Gastrocnemius medialis (tissue), 4 donors: ENCODE results near the gene CTBS. TPM values are rescaled to one million over a fixed set of nuclear protein-coding genes. Genes with fewer than 3 reads are reported as not detected.

Source experiments
- ATAC-seq, 2 donors: fragments of 150-250 bp; one replicate each; pipeline ENCODE4 v1.9.1; 2016
- DNase-seq, 2 donors: peaks; one replicate each; pipeline ENCODE4 v3.0.0-alpha.2; 2019
- H3K27ac ChIP-seq, 4 donors: fragments of 200-600 bp; sonication (generic); 1 replicate in 1 of 4; 2 replicates in 3 of 4; pipeline ENCODE4 v1.5.1; 2016 to 2018; ENCODE audit warnings: mild to moderate bottlenecking in 2 of 4, moderate library complexity in 1 of 4
- H3K27me3 ChIP-seq, 3 donors: fragments of 200-600 bp; sonication (generic) in 2 of 3; 1 replicate in 1 of 3; 2 replicates in 2 of 3; pipeline versions ENCODE4 v1.5.1 to v1.6.0; 2016 to 2019; ENCODE audit warnings: mild to moderate bottlenecking in 1 of 3, moderate library complexity in 1 of 3
- H3K36me3 ChIP-seq, 2 donors: fragments of 200-600 bp; sonication (generic) in 1 of 2; one replicate each; pipeline ENCODE4 v1.5.1; 2017 to 2018
- H3K4me1 ChIP-seq, 2 donors: fragments of 200-600 bp; sonication (generic) in 1 of 2; one replicate each; pipeline ENCODE4 v1.5.1; 2016 to 2017; ENCODE audit warnings: mild to moderate bottlenecking in 2 of 2
- H3K4me3 ChIP-seq, 4 donors: fragments of 200-600 bp; sonication (generic) in 3 of 4; 1 replicate in 1 of 4; 2 replicates in 3 of 4; pipeline ENCODE4 v1.5.1; 2016 to 2019; ENCODE audit warnings: mild to moderate bottlenecking in 2 of 4
- H3K9me3 ChIP-seq, 3 donors: fragments of 200-600 bp; sonication (generic) in 2 of 3; 1 replicate in 1 of 3; 2 replicates in 2 of 3; pipeline ENCODE4 v1.5.1; 2016 to 2019
- POLR2A ChIP-seq, 2 donors: fragments of 450-650 bp; IDR thresholded peaks; one replicate each; pipeline ENCODE4 v1.6.1; 2017; ENCODE audit warnings: antibody characterized with exemption in 2 of 2, mild to moderate bottlenecking in 2 of 2, moderate library complexity in 2 of 2
- in situ Hi-C, 4 donors: fragments of 200-750 bp; cut with MboI; loops; one replicate each; pipeline versions ENCODE4 v1.15.0 to v1.8.0; 2017; ENCODE audit warnings: low sequenced_read_pairs in 4 of 4
- intact Hi-C: fragments of 100-400 bp; cut with DNase I; formaldehyde crosslinking; loops from one replicate; pipeline ENCODE4 v1.15.1; 2023; ENCODE audit warnings: low total_unique reads
- total RNA-seq, 4 donors: library from RNA; depleted of rRNA; stranded (reverse); fragments of >200 nt; gene quantifications; one replicate each; pipeline versions ENCODE4 v1.1.0 to v1.2.3, GENCODE V29; 2016
- TF ChIP-seq, protein P1 (sequence below), 5 experiments: fragments of 450-650 bp in 3 of 5; fragments of 200-600 bp in 2 of 5; sonication (generic) in 2 of 5; IDR thresholded peaks in 4 of 5; conservative IDR thresholded peaks in 1 of 5; 1 replicate in 4 of 5; 2 replicates in 1 of 5; pipeline ENCODE4 v1.5.1; 2016 to 2019; ENCODE audit warnings: antibody characterized with exemption in 5 of 5, mild to moderate bottlenecking in 3 of 5, moderate library complexity in 3 of 5

Gene CTBS
- total RNA-seq, 4 donors from 2014 or later, result 4.0 to 6.6 (median 4.7) TPM

DNA sequence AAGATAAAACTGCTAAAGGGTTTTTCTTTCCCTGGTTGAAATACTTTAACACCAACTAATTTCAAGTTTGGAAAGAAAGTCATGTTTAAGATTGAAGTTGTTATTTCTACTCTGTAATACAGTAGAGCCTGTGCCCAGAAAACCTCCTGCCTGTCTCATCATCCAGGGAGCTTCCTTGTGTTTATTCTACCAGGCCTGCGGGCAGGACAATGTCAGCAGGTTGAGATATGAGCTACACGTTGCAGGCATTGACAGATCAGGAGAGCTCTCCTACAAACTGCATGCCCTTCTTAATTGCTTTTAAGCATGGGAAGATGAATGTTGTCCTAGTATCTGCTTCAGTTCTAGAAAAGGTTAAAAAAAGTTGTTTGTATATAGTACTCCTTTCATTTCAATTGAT lies 43.1 kb upstream of the CTBS start:
- ATAC-seq (no peak), DNase-seq (no peak)
- Histone ChIP-seq H3K36me3 (no peaks in the 10 kb centered on the region), H3K27me3 (no peaks in the 10 kb centered on the region), H3K9me3 (no peaks in the 10 kb centered on the region), H3K27ac (no peak overlapping the region), H3K4me3 (no peak overlapping the region), H3K4me1 (peaks cover 0 to 4% of the 10 kb centered on the region in 2 donors)
- intact Hi-C loops, result loop anchor here (5.0 kb wide), 1 partner anchor 45 kb away; the partner anchor contains the start of gene CTBS
- in situ Hi-C loops, result loop anchor here in 3 of 4 donors (25.0 kb wide), 2 partner anchors 480 to 680 kb away; partner anchors contain the start of gene PRKACB (in 3 of the 3)
- TF ChIP-seq POLR2A (IDR thresholded peaks at IDR 0.05), result no peak
- TF ChIP-seq, protein P1, sequence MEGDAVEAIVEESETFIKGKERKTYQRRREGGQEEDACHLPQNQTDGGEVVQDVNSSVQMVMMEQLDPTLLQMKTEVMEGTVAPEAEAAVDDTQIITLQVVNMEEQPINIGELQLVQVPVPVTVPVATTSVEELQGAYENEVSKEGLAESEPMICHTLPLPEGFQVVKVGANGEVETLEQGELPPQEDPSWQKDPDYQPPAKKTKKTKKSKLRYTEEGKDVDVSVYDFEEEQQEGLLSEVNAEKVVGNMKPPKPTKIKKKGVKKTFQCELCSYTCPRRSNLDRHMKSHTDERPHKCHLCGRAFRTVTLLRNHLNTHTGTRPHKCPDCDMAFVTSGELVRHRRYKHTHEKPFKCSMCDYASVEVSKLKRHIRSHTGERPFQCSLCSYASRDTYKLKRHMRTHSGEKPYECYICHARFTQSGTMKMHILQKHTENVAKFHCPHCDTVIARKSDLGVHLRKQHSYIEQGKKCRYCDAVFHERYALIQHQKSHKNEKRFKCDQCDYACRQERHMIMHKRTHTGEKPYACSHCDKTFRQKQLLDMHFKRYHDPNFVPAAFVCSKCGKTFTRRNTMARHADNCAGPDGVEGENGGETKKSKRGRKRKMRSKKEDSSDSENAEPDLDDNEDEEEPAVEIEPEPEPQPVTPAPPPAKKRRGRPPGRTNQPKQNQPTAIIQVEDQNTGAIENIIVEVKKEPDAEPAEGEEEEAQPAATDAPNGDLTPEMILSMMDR (IDR thresholded peaks at IDR 0.05 in 4 of 5, conservative IDR thresholded peaks at IDR 0.05 in 1 of 5), result no peak

- intact Hi-C loops (loop anchor here (5.0 kb wide), 1 partner anchor 43 kb away; the partner anchor contains the start of gene CTBS), in situ Hi-C loops (loop anchor here in 3 of 4 donors (25.0 kb wide), 2 partner anchors 478 to 678 kb away; partner anchors contain the start of gene PRKACB (in 3 of the 3))
- TF ChIP-seq, protein P1 (IDR thresholded peaks at IDR 0.05 in 4 of 5, conservative IDR thresholded peaks at IDR 0.05 in 1 of 5), result no peak
- TF ChIP-seq POLR2A (IDR thresholded peaks at IDR 0.05), result no peak
- Histone ChIP-seq H3K27ac (no peak overlapping the region), H3K9me3 (no peaks in the 10 kb centered on the region), H3K36me3 (no peaks in the 10 kb centered on the region), H3K27me3 (no peaks in the 10 kb centered on the region), H3K4me3 (no peak overlapping the region), H3K4me1 (peaks cover 0 to 4% of the 10 kb centered on the region in 2 donors)
- ATAC-seq, result no peak
- no peak for DNase-seq
Measured at GRCh38 chr1:84615790-84616189, 41.5 kb upstream of the CTBS start.

DNA sequence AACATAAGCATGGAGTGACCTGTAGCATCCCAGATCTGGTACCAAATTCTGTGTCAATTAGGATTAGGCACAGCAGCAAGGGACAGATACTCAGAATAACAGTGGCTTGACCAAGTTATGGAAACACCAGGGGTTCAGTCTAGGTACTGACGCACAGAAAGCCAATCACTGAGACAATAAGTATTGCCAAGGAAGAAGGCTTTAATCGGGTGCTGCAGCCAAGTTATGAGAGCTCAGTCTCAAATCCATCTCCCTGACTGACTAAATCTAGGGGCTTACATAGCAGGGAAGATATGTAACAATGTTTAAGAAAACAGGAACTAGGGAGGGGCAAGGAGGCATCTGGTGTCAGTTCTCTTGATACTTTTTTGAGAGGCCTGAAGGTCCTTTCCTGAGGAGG lies 39.6 kb upstream of the CTBS start:
- H3K36me3 ChIP-seq, result no peaks in the 10 kb centered on the region
- no peaks in the 10 kb centered on the region for H3K4me1 ChIP-seq
- no peak overlapping the region for H3K4me3 ChIP-seq
- intact Hi-C loops (no loop called here), in situ Hi-C loops (loop anchor here in 3 of 4 donors (25.0 kb wide), 2 partner anchors 477 to 677 kb away; partner anchors contain the start of gene PRKACB (in 3 of the 3))
- no peak for ATAC-seq
- DNase-seq, result no peak
- H3K27ac ChIP-seq, result no peak overlapping the region
- H3K27me3 ChIP-seq, result no peaks in the 10 kb centered on the region
- no peaks in the 10 kb centered on the region for H3K9me3 ChIP-seq
- TF ChIP-seq, protein P1 (IDR thresholded peaks at IDR 0.05 in 4 of 5, conservative IDR thresholded peaks at IDR 0.05 in 1 of 5), result no peak
- no peak for TF ChIP-seq POLR2A (IDR thresholded peaks at IDR 0.05)

GRCh38 chr1:84613026-84613425 lies 38.8 kb upstream of the CTBS start:
- Histone ChIP-seq H3K27me3 (no peaks in the 10 kb centered on the region), H3K36me3 (no peaks in the 10 kb centered on the region), H3K4me1 (no peaks in the 10 kb centered on the region), H3K27ac (no peak overlapping the region), H3K4me3 (no peak overlapping the region), H3K9me3 (no peaks in the 10 kb centered on the region)
- no peak for TF ChIP-seq POLR2A (IDR thresholded peaks at IDR 0.05)
- TF ChIP-seq, protein P1 (IDR thresholded peaks at IDR 0.05 in 4 of 5, conservative IDR thresholded peaks at IDR 0.05 in 1 of 5), result no peak
- in situ Hi-C loops (loop anchor here in 3 of 4 donors (25.0 kb wide), 2 partner anchors 476 to 676 kb away; partner anchors contain the start of gene PRKACB (in 3 of the 3)), intact Hi-C loops (no loop called here)
- DNase-seq (no peak), ATAC-seq (no peak)
